Ovary (tissue), 9 donors: ENCODE results near the gene COL17A1. TPM values are rescaled to one million over a fixed set of nuclear protein-coding genes. Genes with fewer than 3 reads are reported as not detected.
A peak's percentile ranks its signal among the peaks of the same experiment; 100 is the strongest.

Source experiments
- DNase-seq, 5 donors: peaks; one replicate each; pipeline ENCODE4 v3.0.0-alpha.2; 2019 to 2020
- H3K27ac ChIP-seq, 2 donors: fragments of 200-600 bp; one replicate each; pipeline versions ENCODE4 v1.5.1 to v1.8.0; 2019 to 2022
- H3K27me3 ChIP-seq: fragments of 200-600 bp; one replicate; pipeline ENCODE4 v1.8.0; 2022
- H3K36me3 ChIP-seq: fragments of 200-600 bp; sonication (generic); one replicate; pipeline ENCODE4 v1.5.1; 2019
- H3K4me1 ChIP-seq: one replicate; pipeline ENCODE4 v1.8.1; 2013; ENCODE audit warnings: mild to moderate bottlenecking, moderate library complexity; ENCODE audit not compliant: insufficient read depth
- H3K4me3 ChIP-seq: fragments of 200-600 bp; sonication (generic); one replicate; pipeline ENCODE4 v1.5.1; 2017
- H3K9me3 ChIP-seq, 2 donors: fragments of 200-600 bp in 1 of 2; sonication (generic) in 1 of 2; one replicate each; pipeline versions ENCODE4 v1.5.1 to v1.8.1; 2013 to 2019; ENCODE audit warnings: mild to moderate bottlenecking in 1 of 2, moderate library complexity in 1 of 2
- EP300 ChIP-seq: sonication (generic); formaldehyde crosslinking; IDR thresholded peaks from one replicate; pipeline ENCODE4 v1.6.1; 2017; ENCODE audit warnings: antibody characterized with exemption
- POLR2A ChIP-seq: fragments of 450-650 bp; IDR thresholded peaks from one replicate; pipeline ENCODE4 v1.6.1; 2017; ENCODE audit warnings: antibody characterized with exemption, mild to moderate bottlenecking, moderate library complexity
- WGBS, 3 donors: extraction: QIAGEN DNeasy Blood & Tissue Kit in 1 of 3; methylation state at CpG; one replicate each; pipeline versions ENCODE4 v1.1.5 to v1.1.7; 2013 to 2017; 5-methylcytosine and 5-hydroxymethylcytosine counted together
- intact Hi-C, 4 donors: fragments of 100-400 bp; cut with DNase I; formaldehyde crosslinking; loops; one replicate each; pipeline versions ENCODE4 v1.11.0 to v1.15.1; 2022 to 2023
- polyA plus RNA-seq, 2 donors: library from polyadenylated mRNA; stranded (reverse); fragments of 200-250 nt in 1 of 2; fragments of 350-450 nt in 1 of 2; fragmentation: Illumina TruSeq in 1 of 2; extraction: RNeasy Lipid Tissue Mini Kit (QIAGEN cat#74804) in 1 of 2; gene quantifications; one replicate each; pipeline ENCODE4 v1.2.3, GENCODE V29; 2013 to 2014
- total RNA-seq, 7 donors: library from RNA; depleted of rRNA in 2 of 7; stranded (reverse); fragments of >200 nt in 2 of 7; fragmentation: NEBNext Ultra II Directional in 3 of 7; extraction: Animal tissue kit (Norgen Biotek cat#: 25700) in 3 of 7; gene quantifications; one replicate each; pipeline versions ENCODE4 v1.1.0 to v1.2.4, GENCODE V29; 2016 to 2023
- TF ChIP-seq, protein P1 (sequence below), 3 donors: fragments of 450-650 bp in 2 of 3; fragments of 200-600 bp in 1 of 3; IDR thresholded peaks; one replicate each; pipeline versions ENCODE4 v1.5.1 to v1.8.0; 2016 to 2022; ENCODE audit warnings: antibody characterized with exemption in 3 of 3, mild to moderate bottlenecking in 1 of 3
- donor health status: DM: no; HTN: no; CAD: no; lungs with moderate emphysema.
- donor health status: DM: no; HTN: no; CAD: no.
- donor health status: Bipolar disorder and iron deficiency.
- donor health status: DM: yes; HTN: yes; CAD: no.
- donor health status: DM: no; HTN: no; CAD: no.
- donor health status: DM: yes; HTN: yes; CAD: no.

Gene COL17A1
- total and polyA plus RNA-seq, 9 donors, result 0.17 to 0.90 (median 0.46) TPM; not detected in 2

DNA sequence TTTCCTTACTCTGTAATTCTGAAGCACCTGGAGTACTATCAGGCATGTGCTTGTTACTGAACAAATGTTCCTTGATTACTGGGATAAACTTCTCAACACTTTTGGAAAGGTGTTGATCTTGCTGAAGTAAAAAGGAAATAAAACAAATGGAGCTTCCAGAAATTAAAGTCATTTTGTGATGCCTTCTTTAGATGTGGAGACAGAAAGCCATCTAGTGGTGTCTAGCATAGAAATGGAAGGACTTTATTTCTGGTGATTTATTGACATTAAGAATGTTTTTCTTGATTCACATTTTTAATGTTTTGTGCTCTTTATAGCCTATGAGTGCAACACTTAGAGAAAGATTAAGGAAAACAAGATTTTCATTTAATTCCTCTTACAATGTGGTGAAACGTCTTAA lies 37.7 kb upstream of the COL17A1 start:
- intact Hi-C loops, result loop anchor here (5.0 to 10.0 kb wide), 3 partner anchors 156 to 239 kb away; partner anchors contain the start of gene SLK (in 1 of the 4)
- 56 to 67% (median 62%) methylated on average over 1 of the region's 1 CpG for WGBS, 3 donors
- Histone ChIP-seq H3K9me3 (no peaks in the 10 kb centered on the region), H3K4me1 (peaks cover 2% of the 10 kb centered on the region), H3K36me3 (no peaks in the 10 kb centered on the region), H3K27me3 (no peaks in the 10 kb centered on the region), H3K27ac (no peak overlapping the region), H3K4me3 (no peak overlapping the region)
- no peak for DNase-seq
- TF ChIP-seq POLR2A (no peak), EP300 (no peak)
- TF ChIP-seq, protein P1, sequence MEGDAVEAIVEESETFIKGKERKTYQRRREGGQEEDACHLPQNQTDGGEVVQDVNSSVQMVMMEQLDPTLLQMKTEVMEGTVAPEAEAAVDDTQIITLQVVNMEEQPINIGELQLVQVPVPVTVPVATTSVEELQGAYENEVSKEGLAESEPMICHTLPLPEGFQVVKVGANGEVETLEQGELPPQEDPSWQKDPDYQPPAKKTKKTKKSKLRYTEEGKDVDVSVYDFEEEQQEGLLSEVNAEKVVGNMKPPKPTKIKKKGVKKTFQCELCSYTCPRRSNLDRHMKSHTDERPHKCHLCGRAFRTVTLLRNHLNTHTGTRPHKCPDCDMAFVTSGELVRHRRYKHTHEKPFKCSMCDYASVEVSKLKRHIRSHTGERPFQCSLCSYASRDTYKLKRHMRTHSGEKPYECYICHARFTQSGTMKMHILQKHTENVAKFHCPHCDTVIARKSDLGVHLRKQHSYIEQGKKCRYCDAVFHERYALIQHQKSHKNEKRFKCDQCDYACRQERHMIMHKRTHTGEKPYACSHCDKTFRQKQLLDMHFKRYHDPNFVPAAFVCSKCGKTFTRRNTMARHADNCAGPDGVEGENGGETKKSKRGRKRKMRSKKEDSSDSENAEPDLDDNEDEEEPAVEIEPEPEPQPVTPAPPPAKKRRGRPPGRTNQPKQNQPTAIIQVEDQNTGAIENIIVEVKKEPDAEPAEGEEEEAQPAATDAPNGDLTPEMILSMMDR (IDR thresholded peaks at IDR 0.05), result no peak

DNA sequence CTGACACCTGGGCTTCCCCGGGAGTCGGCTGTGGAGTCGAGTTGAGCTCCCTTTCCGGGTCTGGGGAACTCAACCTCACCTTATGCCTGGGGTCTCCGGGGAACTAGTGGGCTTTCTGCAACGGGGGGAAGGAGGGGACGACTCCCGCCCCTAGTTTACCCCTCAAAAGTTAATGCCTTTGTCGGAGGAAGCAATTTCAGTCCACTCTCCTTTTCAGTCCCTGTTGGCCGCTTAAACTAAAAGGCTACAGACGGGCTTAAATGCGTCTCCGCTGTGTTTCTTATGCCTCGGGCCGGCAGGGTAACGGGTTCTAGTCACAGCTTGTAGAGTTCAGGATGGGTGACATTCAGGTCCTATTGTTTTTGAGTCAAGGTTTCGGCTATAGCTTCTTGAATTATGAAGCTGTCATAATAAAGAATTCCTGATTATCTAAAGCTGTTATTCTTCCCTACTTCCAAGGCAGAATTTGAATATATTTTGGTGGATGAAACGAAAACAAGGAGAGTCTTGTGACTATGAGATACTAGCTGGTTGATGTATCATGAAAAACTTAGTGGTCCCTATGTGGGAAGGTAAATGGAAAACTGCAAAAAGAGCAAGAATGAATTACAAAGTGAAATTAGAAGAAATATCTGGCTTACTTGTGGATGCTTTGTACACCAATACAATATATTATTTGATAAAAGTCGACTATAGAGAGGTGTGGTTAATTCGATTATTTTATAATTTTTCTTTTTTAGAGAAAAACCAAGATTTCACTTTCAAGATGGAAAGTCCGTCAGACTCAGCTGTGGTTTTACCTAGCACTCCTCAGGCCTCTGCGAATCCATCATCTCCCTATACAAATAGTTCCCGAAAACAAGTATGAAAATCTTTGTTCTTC lies 36.8 kb upstream of the COL17A1 start:
- no peak for TF ChIP-seq POLR2A
- intact Hi-C loops, result loop anchor here (5.0 to 10.0 kb wide), 3 partner anchors 155 to 238 kb away; partner anchors contain the start of gene SLK (in 1 of the 4)
- no peaks in the 10 kb centered on the region for H3K9me3 ChIP-seq
- no peaks in the 10 kb centered on the region for H3K27me3 ChIP-seq
- H3K36me3 ChIP-seq, result no peaks in the 10 kb centered on the region
- WGBS, 3 donors, result 18 to 19% (median 18%) methylated on average over 22 to 23 of the region's 23 CpGs
- peak overlapping the region; percentile 87 to 92 for H3K27ac ChIP-seq
- H3K4me1 ChIP-seq, result peaks cover 2% of the 10 kb centered on the region
- H3K4me3 ChIP-seq, result peak overlapping the region; percentile 83
- no peak for DNase-seq

DNA sequence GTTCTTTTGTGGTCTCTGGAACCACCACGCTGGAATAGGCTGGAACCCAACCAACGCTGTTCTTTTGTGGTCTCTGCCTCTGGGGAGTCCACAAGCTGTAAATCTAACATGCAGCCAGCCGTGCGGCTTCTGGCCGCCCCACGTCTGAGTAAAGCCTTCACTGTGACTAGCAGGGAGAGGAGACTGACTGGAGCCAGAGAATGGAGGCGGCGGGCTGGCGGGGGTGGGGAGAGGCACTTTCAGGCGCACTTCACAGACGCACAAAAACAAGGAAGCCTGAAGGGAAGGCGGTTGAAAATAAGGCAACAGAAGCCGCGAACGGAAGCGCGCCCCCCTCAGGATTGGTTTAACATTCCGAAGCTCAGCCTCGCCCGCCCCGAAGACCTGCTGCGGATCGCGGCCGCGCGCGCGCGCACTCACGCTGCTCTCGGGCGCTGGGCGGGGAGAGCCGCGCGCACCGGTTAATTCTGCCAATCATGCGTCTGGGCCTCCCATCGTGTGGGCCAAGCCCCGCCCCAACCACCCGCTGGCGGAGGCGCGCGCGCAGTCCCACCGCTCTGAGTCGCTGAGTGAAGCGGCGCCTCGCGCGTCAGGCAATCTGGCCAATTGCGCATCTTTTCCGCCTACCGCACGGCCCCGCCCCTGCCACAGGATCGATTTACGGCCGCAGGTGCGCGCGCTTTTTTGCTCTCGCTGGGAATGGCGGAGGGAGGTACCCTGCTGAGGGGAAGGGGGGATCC lies 36.0 kb upstream of the COL17A1 start, which contains the start of gene SFR1:
Gene SFR1, plus strand, starts transcription at position 687 of the 740 bp plus-strand sequence. Its CDS starts 13 bp downstream, at position 700.
- peak; percentile 98 to 100 (median 99) for DNase-seq
- WGBS, 3 donors, result 0% methylated on average over 63 to 67 of the region's 67 CpGs
- intact Hi-C loops, result loop anchor here (5.0 to 10.0 kb wide), 3 partner anchors 154 to 237 kb away; partner anchors contain the start of gene SLK (in 1 of the 4)
- Histone ChIP-seq H3K36me3 (no peaks in the 10 kb centered on the region), H3K27me3 (no peaks in the 10 kb centered on the region), H3K4me3 (peak within 1 kb of the TSS; percentile 83), H3K9me3 (no peaks in the 10 kb centered on the region), H3K4me1 (peaks cover 2% of the 10 kb centered on the region), H3K27ac (peak within 1 kb of the TSS; percentile 87 to 99)
- TF ChIP-seq, protein P1 (IDR thresholded peaks at IDR 0.05), result peak; percentile 71 to 83 (median 79)
- TF ChIP-seq EP300 (no peak), POLR2A (peak; percentile 79)

DNA sequence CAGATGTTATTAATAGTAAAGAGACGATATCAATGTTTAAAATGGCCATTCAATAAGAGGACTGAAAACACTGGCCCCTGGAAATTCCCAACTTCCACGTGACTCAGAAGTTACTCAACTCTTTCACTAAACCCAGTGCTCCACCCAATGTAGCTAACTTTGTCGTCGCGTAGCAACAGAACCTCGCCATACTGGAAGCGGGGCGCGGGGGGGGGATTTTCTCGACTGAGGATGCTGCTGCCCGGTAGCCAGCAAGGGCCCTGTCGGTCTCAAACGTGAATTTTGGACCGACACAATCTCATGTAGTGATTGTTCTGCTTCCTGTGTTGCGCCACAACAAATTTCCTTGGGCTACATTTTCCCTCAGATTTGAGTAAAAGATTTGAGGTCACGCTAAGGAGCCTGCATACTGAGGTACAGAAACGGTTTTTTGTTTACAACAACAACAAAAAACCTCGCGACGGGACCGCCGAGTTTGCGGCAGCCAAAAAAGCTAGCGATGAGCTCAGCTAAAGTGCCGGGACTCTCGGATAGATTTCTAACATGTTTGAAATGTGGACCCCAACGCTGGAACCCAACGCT lies 35.3 kb upstream of the COL17A1 start:
- intact Hi-C loops, result loop anchor here (5.0 to 10.0 kb wide), 3 partner anchors 154 to 236 kb away; partner anchors contain the start of gene SLK (in 1 of the 4)
- no peaks in the 10 kb centered on the region for H3K27me3 ChIP-seq
- peak overlapping the region; percentile 84 to 99 for H3K27ac ChIP-seq
- H3K4me3 ChIP-seq, result peak overlapping the region; percentile 80
- no peaks in the 10 kb centered on the region for H3K9me3 ChIP-seq
- TF ChIP-seq, protein P1 (IDR thresholded peaks at IDR 0.05), result no peak
- TF ChIP-seq POLR2A (peak; percentile 84), EP300 (peak; percentile 41)
- peak; percentile 85 to 98 (median 91) for DNase-seq
- H3K4me1 ChIP-seq, result peaks cover 2% of the 10 kb centered on the region
- 0 to 1% (median 0%) methylated on average over 28 of the region's 28 CpGs for WGBS, 3 donors
- H3K36me3 ChIP-seq, result no peaks in the 10 kb centered on the region
